MCF 10A (cell line): ENCODE results near the gene PER1. TPM values are rescaled to one million over a fixed set of nuclear protein-coding genes. Genes with fewer than 3 reads are reported as not detected.

Source experiments
- BruUV-seq: library from RNA; stranded (reverse); fragments of 400-500 nt; replicated peaks from 2 replicates; lab custom pipeline; 2021; lab: Mats Ljungman, UMichigan
- CTCF ChIA-PET: fragments of 300-600 bp; sonication (Branson Sonifier 250); formaldehyde crosslinking; extraction: SDS; loops from one replicate; lab custom pipeline; 2021; ENCODE audit warnings: antibody characterized with exemption, inconsistent platforms; lab: Yijun Ruan, JAX
- POLR2A ChIA-PET: fragments of 300-600, 350-650 bp; sonication (Branson Sonifier 250); formaldehyde crosslinking; extraction: SDS; loops from one replicate; lab custom pipeline; 2020; ENCODE audit warnings: antibody characterized with exemption, inconsistent platforms; lab: Yijun Ruan, JAX
- DNase-seq: peaks from one replicate; pipeline ENCODE4 v3.0.0-alpha.2; 2018; ENCODE audit not compliant: unreplicated experiment
- H3K27ac Mint-ChIP-seq: one replicate; pipeline ENCODE4 v1.8.0; 2022; ENCODE audit warnings: mild to moderate bottlenecking, low read depth, mixed read lengths; ENCODE audit not compliant: unreplicated experiment
- H3K27me3 Mint-ChIP-seq: one replicate; pipeline ENCODE4 v1.8.0; 2022; ENCODE audit warnings: mixed read lengths; ENCODE audit not compliant: insufficient read depth, unreplicated experiment
- H3K36me3 Mint-ChIP-seq: one replicate; pipeline ENCODE4 v1.8.0; 2022; ENCODE audit warnings: mild to moderate bottlenecking, moderate library complexity, mixed read lengths; ENCODE audit not compliant: insufficient read depth, unreplicated experiment
- H3K4me1 Mint-ChIP-seq: one replicate; pipeline ENCODE4 v1.8.0; 2022; ENCODE audit warnings: mixed read lengths; ENCODE audit not compliant: insufficient read depth, unreplicated experiment
- H3K4me3 Mint-ChIP-seq: one replicate; pipeline ENCODE4 v1.8.0; 2022; ENCODE audit warnings: mild to moderate bottlenecking, moderate library complexity, mixed read lengths; ENCODE audit not compliant: unreplicated experiment
- H3K9me3 Mint-ChIP-seq: one replicate; pipeline ENCODE4 v1.8.0; 2022; ENCODE audit warnings: mixed read lengths; ENCODE audit not compliant: unreplicated experiment
- CTCF ChIP-seq: fragments of 200-600 bp; IDR thresholded peaks from one replicate; pipeline ENCODE4 v1.8.0; 2022; ENCODE audit warnings: antibody characterized with exemption, mild to moderate bottlenecking; ENCODE audit not compliant: unreplicated experiment
- intact Hi-C: fragments of 100-400 bp; cut with micrococcal nuclease; formaldehyde crosslinking; loops from 2 replicates; pipeline ENCODE4 v1.14.1; 2022
- total RNA-seq: library from RNA; stranded (reverse); gene quantifications from 2 replicates; pipeline ENCODE4 v1.2.3, GENCODE V29; 2022

Gene PER1
- total RNA-seq, 1 experiment from 2014 or later: 190 TPM

- Mint-ChIP-seq H3K9me3 (no peaks in the 10 kb centered on the region), H3K36me3 (peaks cover 8% of the 10 kb centered on the region), H3K27ac (no peak overlapping the region), H3K4me1 (no peaks in the 10 kb centered on the region), H3K4me3 (no peak overlapping the region), H3K27me3 (no peaks in the 10 kb centered on the region)
- intact Hi-C loops: loop anchor here (1.0 to 2.0 kb wide), 7 partner anchors 14 to 113 kb away; no protein-coding TSS in a partner anchor
- BruUV-seq: TSS peak; percentile 100
- peak; percentile 99 for DNase-seq
- ChIA-PET CTCF (interaction anchor here (0.6 to 5.9 kb wide), 8 partner anchors 20 to 117 kb away, joined by 3 to 42 read pairs (median 4); no protein-coding TSS in a partner anchor), POLR2A (interaction anchor here (0.6 to 12.5 kb wide), 26 partner anchors 8 to 347 kb away, joined by 3 to 352 read pairs (median 7); partner anchors contain the start of genes ALOXE3, AURKB, CTC1 and HES7)
- TF ChIP-seq CTCF: no peak
These were observed 35.5 kb upstream of the PER1 start for GRCh38 chr17:8187517-8188262.

- Mint-ChIP-seq H3K27me3 (no peaks in the 10 kb centered on the region), H3K9me3 (no peaks in the 10 kb centered on the region), H3K27ac (no peak overlapping the region), H3K4me3 (no peak overlapping the region), H3K36me3 (peaks cover 8% of the 10 kb centered on the region), H3K4me1 (no peaks in the 10 kb centered on the region)
- intact Hi-C loops: loop anchor here (1.0 to 2.0 kb wide), 6 partner anchors 14 to 67 kb away; no protein-coding TSS in a partner anchor
- no TSS peak for BruUV-seq
- POLR2A ChIA-PET: interaction anchor here (0.6 to 12.5 kb wide), 27 partner anchors 9 to 346 kb away, joined by 3 to 352 read pairs (median 6); partner anchors contain the start of genes ALOXE3, AURKB, CTC1 and HES7
- TF ChIP-seq CTCF: no peak
- DNase-seq: peak; percentile 95
- CTCF ChIA-PET: interaction anchor here (0.6 to 5.9 kb wide), 7 partner anchors 21 to 118 kb away, joined by 3 to 42 read pairs (median 3); no protein-coding TSS in a partner anchor
These were observed 34.7 kb upstream of the PER1 start for GRCh38 chr17:8186787-8187516.

- intact Hi-C loops: loop anchor here (2.0 kb wide), 1 partner anchor 32 kb away; no protein-coding TSS in a partner anchor
- no TSS peak for BruUV-seq
These were observed 34.2 kb upstream of the PER1 start for GRCh38 chr17:8186446-8186786.

More at GRCh38 chr17:8186446-8186786, 34.2 kb upstream of the PER1 start:
- Mint-ChIP-seq H3K4me1 (no peaks in the 10 kb centered on the region), H3K9me3 (no peaks in the 10 kb centered on the region), H3K4me3 (no peak overlapping the region), H3K27ac (no peak overlapping the region), H3K27me3 (no peaks in the 10 kb centered on the region), H3K36me3 (peaks cover 8% of the 10 kb centered on the region)
- ChIA-PET CTCF (interaction anchor here (0.7 to 5.9 kb wide), 5 partner anchors 9 to 114 kb away, joined by 3 to 42 read pairs (median 3); no protein-coding TSS in a partner anchor), POLR2A (interaction anchor here (0.7 to 12.5 kb wide), 18 partner anchors 12 to 749 kb away, joined by 3 to 352 read pairs (median 12); partner anchors contain the start of genes ALOXE3, AURKB, CTC1 and HES7)
- no peak for TF ChIP-seq CTCF
- DNase-seq: no peak
